Middle frontal gyrus (tissue), 1 donor: ENCODE results near the gene IQSEC2.

Experiments used
- DNase-seq: peaks from one replicate; pipeline ENCODE4 v3.0.0-alpha.2; 2015; ENCODE audit warnings: low spot score; ENCODE audit errors: extremely low spot score

The IQSEC2 gene

GRCh38 chrX:53305219-53305995 is 24.0 kb upstream of the IQSEC2 start:
- no peak for DNase-seq

DNA sequence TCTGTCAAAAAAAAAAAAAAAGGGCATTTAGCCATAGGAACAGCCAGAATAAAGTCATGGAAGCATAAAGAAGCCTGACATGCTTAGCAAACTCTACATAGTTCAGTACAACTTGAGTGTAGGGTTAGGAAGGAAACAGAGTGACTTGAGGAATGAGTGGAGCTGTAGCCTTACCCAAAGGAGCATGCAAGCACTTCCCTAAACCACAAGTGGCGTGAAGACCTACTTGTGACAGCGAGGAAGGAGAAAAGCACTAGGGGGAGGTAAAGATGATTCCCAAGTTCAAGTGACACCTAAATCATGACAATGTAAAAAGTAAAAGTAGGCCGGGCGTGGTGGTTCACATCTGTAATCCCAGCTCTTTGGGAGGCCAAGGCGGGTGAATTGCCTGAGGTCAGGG is 21.8 kb upstream of the IQSEC2 start:
- no peak for DNase-seq

DNA sequence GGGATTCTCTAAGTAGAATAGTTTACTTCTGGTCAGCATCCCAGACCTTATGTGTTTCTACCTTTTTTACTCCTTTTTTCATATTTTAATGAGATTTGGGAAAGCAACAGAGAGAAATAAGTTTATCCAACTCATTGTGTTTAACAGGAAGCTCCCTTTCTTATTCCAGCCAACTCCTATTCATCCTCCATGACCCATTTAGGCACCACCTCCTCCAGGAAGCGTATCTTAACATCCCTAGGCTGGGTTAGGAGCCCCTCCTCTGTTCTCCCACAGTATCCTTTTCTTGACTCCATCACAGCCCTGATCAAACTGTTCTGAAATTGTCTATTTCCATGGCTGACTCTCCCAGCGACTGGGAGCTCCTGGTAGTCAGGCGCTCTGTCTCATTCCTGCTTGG is 18.8 kb upstream of the IQSEC2 start:
- no peak for DNase-seq

GRCh38 chrX:53294024-53294648 is 12.8 kb upstream of the IQSEC2 start:
- no peak for DNase-seq

DNA sequence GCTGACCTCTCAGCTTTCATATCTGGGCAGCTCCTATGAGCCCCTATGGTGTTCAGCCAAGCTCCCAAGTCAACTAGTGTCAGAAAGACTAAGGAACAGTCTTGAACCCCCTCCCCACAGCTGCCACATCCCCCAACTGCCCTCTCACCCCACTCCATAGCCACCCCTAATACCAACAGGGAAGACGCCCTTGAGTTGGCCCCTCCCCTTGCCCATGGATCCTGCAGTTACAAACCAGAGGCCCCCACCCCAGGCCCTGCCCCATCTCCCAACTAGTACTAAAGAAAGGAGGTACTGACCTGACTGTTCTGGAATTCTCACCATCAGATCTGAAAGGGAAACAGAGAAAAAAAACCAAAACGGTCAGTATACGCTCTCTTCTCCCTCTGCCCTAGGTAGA is 10.2 kb upstream of the IQSEC2 start:
- DNase-seq = no peak

- no peak for DNase-seq
Observed at GRCh38 chrX:53290441-53291041, 9.2 kb upstream of the IQSEC2 start.

DNA sequence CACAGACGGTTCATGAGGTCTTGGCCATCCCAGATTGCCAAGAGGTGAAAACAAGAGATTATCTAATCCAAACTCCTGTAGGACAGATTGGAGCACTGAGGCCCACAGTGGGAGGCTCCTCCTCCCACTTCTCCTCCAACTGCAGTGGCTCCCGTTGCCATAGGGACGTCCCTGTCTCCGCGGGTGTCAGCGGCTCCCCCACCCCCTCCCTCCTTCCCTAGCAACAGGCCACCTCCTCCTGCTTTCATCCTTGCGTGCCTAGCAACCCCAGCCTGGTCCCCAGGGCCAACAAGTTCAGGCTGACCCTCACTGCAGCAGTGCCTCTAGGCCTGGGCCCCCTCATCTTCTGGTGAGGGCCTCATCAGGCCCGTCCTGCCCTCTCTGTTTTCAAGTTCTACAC is 6.8 kb upstream of the IQSEC2 start:
- peak; percentile 18 for DNase-seq

- DNase-seq = no peak
Observed at GRCh38 chrX:53287493-53288138, 6.2 kb upstream of the IQSEC2 start.

GRCh38 chrX:53286171-53286570 is 4.8 kb upstream of the IQSEC2 start:
- DNase-seq = no peak

DNA sequence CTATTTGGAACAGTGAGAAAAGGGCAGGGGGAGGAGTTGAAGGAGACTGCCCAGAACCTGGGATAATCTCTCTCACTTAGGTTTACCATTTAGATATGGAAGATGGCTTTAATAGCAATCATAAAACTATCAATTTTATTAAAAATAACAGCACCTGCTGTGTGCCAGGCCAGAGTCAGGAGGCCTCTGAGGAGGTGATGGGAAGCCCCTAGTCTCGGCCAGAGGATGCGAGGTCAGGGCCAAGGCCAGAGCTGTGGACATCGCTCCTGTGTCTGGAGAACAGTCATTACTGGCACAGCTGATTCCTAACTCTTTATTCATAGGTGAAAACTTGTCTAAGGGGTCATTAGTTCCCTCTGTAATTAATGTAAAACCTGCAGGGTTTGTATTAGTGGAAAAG is 4.2 kb upstream of the IQSEC2 start:
- DNase-seq = no peak

DNA sequence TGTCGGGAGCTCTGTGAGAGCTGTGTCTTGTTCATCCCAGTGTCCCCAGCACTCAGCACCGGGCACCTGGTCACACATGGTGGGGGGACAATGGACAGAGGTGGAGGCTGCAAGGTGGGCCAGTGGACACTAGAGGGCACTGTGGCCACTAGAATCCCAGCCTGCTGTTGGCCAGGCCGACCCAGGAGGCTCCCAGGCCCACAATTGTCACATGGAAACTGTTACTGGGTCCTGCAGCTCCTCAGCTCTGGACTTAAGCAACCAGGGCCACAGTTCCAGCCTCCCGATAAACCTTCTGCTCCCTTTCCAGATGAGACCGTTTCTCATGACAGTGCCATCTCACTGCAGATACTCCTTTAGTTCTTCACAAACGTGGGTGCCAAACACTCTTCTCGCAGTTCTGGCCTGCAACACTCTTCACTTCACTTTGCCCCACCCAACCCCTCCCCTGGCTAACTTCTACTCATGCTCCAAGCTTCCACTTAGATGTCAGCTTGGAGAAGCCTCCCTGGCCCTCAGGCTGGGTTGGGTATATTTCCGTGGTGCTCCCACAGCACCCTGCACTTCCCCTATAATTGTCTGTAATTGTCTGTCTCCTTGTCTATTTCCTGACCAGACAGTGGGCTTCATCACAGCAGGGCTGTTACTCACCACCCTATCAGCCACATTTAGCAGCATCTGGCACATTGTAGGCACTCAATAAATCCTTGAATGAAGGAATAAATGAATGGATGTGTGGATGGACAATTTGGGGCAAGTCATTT is 3.5 kb upstream of the IQSEC2 start:
- no peak for DNase-seq

GRCh38 chrX:53283567-53283966 is 2.2 kb upstream of the IQSEC2 start:
- DNase-seq = no peak

DNA sequence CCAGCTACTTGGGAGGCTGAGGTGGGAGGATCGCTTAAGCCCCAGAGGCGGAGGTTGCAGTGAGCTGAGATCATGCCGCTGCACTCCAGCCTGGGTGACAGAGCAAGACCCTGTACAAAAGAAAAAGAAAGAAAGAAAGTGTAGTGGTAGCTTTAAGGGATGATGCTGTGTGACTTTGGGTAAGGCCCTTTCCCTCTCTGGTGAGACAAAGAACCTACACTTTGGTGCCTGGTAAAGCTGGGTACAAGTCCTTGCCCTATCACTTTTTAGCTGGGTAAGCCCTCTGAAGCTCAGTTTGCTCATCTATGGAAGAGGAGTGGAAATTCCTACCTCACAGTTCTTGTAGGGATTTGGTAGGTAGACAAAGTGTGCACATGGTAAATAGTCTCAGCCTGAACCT is 1.7 kb upstream of the IQSEC2 start:
- DNase-seq = no peak

- no peak for DNase-seq
Observed at GRCh38 chrX:53281963-53282695, 745 bp upstream of the IQSEC2 start.

DNA sequence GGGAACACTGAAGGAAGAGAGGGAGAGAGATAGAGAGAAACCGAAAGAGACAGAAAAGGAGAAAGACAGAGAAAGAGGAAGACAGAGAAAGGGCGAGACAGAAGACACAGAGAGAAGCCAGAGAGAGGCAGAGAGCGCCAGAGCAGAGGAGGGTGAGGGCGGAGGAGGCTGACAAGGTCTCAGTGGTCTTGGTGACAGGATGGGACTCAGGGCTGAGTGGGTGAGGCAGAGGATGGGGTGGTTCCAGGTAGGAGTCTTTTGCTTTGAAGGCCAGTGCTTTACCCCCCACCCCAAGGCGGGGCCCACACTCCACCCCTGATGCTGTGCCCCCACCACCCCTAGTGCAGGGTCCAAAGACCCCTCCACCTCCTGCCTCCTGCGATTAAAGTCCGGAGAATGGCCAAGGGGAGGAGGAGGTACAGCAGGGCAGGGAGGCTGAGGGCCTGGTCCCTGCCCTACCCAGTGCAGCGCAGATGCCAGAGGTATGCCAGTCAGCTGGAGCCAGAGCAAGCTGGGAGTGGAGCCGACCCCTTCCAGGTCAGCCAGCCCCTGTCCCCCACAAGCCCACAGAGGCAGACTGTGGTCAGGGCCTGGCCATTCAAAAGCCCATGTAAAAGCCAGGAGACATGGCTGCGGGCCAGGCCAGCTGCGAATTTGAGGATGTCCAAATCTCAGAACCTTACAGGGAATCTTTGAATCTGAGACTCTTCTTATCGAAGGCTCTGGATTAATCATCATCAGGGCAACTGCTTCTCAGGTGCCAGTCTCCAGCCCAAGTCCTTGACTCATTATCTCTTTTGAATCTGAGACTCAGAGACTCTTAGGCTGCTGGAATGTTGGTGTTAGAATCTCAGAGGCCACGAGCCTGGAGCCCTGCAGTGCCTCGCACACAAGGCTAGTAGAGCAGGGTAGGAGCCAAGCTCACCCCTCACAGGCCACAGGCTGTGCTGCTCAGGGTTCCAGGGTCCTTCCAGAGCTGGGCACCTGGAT is 758 bp downstream of the IQSEC2 start:
- DNase-seq = no peak

GRCh38 chrX:53279296-53280237 is 1.8 kb downstream of the IQSEC2 start:
- DNase-seq = no peak

DNA sequence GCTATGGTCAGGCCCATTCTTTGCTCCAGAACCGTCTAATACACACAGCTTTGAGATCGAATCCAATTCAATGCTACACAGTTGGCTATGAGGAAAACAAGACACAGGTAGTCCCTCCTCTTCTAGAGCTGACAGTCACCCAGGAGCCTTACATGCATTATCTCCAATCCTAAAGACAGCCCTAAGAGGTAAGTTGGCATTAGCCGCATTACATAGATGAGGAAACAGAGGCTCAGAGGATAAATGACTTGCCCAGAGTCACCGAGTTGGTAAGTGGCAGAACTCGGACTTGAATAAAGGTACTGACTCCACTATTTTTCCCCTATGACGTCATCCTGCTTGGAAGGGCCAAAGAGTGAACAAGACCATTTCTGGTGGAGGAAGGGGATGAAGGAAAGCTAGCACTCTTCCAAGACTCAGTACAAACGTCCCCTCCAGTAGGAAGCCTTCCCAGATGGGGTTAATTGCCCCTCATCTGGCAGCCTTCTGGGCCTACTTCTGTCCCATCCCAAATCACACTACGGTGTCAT is 8.5 kb downstream of the IQSEC2 start:
- DNase-seq = no peak

DNA sequence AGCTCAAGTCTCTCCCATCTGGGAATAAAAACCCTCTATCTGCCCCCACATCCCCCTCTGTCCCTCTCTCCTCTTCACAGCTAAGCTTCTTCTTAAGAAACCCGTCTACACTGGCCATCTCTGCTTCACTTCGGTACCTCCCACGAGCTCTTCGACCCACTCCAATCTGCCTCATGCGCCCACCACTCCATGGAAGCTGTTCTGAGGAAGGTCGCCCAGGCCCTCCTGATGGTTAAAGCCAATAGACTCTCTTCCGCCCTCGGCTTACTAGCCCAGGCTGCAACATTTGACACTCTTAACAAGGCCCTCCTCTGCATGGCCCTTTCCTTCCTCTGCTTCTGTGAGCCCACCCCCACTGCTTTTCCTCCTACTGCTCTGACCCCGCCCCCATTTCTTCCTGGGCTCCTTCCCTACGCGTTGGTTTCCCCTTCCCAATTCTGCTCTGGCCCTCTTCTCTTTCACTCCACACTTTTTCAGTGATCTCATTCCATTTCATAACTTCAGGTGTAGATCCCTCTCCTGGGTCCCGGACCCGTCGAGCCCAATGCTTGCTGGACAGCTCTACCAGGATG is 11.8 kb downstream of the IQSEC2 start:
- no peak for DNase-seq
